ENCODE results near the gene GPR78. TPM values are rescaled to one million over a fixed set of nuclear protein-coding genes. Genes with fewer than 3 reads are reported as not detected.

GPR78 gene
- polyA plus RNA-seq, 1 donor (not counting 4 experiments of a cell fraction or from before 2014, with no cell fraction given) = not detected

DNA sequence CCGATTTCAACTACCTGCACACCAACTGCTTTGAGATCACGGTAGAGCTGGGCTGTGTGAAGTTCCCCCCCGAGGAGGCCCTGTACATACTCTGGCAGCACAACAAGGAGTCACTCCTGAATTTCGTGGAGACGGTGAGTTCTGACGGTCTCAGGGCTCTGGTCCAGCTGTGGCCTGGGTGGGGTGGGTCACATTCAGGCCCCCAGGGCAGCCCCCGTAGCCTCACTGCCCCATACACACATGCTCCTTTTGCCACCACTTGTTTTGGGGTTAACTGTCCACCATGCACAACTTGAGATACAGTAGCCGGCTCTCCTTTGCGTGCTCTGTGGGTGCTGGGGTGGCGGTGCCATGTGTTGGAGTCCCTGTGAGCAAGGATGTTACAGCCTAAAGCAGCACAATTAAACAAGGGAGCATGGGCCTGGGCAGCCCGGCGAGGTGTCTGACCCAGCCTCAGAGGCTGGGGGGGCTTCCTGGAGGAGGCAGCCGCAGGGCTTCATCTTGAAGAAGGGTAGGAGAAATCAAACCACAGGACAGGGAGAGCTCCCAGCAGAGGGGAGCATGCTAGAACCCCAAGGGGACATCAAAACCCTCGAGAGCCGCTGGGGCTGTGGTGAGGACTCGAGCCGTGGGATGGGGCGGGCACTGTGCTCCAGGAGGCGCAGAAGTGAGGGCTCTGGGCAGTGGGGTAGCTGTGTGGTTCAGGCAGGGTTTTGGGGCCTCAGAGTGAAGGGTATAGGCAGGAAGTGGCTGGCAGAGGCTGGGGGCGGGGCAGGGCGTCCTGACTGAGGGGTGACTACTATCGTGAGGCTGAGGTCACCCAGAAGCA, 34.4 kb downstream of the GPR78 start:
- H3K27me3 ChIP-seq (ENCODE audit: control insufficient read depth, extremely low read depth, insufficient read depth, low read length) = no peaks in the 10 kb centered on the region
- DNase-seq (ENCODE audit: low read depth, low spot score) = no peak
- H2AFZ ChIP-seq (ENCODE audit: control insufficient read depth, low read length) = no peak overlapping the region
- dilution Hi-C loops (cut with MboI; ENCODE audit: extremely low pct_ligation_motif_present, low sequenced_read_pairs) = no loop called here
- no peak overlapping the region for H3K9ac ChIP-seq (ENCODE audit: control insufficient read depth, extremely low read depth, insufficient read depth, low read length)
- H3K27ac ChIP-seq (ENCODE audit: control insufficient read depth, insufficient read depth, low read length) = no peak overlapping the region
- no peak overlapping the region for H3K4me3 ChIP-seq (ENCODE audit: control insufficient read depth in 2 of 3, extremely low read depth in 1 of 3, insufficient read depth in 2 of 3, low read depth in 1 of 3, low read length in 3 of 3)
- no peak overlapping the region for H3K4me2 ChIP-seq (ENCODE audit: control insufficient read depth, extremely low read depth, insufficient read depth, low read depth, low read length)
- FAIRE-seq = no peak
- H3K9me3 ChIP-seq (ENCODE audit: control insufficient read depth, low read depth, low read length) = no peaks in the 10 kb centered on the region
- no peaks in the 10 kb centered on the region for H3K9me1 ChIP-seq (ENCODE audit: control insufficient read depth, extremely low read depth, insufficient read depth, low read length)
- no peaks in the 10 kb centered on the region for H3K36me3 ChIP-seq (ENCODE audit: control insufficient read depth in 2 of 2, extremely low read depth in 1 of 2, insufficient read depth in 2 of 2, low read length in 2 of 2)
- no peaks in the 10 kb centered on the region for H4K20me1 ChIP-seq (ENCODE audit: control insufficient read depth, extremely low read depth, insufficient read depth, low read length)
- TF ChIP-seq, protein P1, sequence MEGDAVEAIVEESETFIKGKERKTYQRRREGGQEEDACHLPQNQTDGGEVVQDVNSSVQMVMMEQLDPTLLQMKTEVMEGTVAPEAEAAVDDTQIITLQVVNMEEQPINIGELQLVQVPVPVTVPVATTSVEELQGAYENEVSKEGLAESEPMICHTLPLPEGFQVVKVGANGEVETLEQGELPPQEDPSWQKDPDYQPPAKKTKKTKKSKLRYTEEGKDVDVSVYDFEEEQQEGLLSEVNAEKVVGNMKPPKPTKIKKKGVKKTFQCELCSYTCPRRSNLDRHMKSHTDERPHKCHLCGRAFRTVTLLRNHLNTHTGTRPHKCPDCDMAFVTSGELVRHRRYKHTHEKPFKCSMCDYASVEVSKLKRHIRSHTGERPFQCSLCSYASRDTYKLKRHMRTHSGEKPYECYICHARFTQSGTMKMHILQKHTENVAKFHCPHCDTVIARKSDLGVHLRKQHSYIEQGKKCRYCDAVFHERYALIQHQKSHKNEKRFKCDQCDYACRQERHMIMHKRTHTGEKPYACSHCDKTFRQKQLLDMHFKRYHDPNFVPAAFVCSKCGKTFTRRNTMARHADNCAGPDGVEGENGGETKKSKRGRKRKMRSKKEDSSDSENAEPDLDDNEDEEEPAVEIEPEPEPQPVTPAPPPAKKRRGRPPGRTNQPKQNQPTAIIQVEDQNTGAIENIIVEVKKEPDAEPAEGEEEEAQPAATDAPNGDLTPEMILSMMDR (optimal IDR thresholded peaks at IDR 0.05 in 1 of 3, IDR thresholded peaks at IDR 0.05 in 1 of 3, conservative IDR thresholded peaks at IDR 0.05 in 1 of 3; ENCODE audit: extremely low read depth in 1 of 3, insufficient read depth in 2 of 3, low read length in 3 of 3) = no peak
- TF ChIP-seq EZH2 (IDR thresholded peaks at IDR 0.05; ENCODE audit: low read length) = no peak
- H3K79me2 ChIP-seq (ENCODE audit: control insufficient read depth, insufficient read depth, low read length) = no peaks in the 10 kb centered on the region
- H3K4me1 ChIP-seq (ENCODE audit: control insufficient read depth, extremely low read depth, insufficient read depth, low read length) = no peaks in the 10 kb centered on the region

DNA sequence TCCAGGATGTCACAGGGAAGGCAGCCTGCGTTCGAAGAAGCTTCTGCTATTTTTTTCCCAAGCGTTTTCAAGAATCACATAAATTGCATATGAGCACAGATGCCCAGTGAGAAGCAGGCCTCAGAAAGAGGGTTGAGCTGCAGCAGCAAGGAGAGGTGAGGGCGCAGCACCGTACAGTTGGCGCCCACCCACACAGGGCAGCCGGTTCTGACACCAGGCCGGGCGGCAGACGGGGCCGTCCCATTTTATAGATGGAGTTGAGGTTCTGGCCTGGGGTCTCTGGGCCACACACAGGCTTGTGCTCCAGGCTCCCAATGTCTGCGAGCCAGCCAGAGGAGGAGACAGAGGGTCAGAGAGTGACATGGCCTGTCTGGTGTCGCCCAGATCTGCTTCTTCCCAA, 35.2 kb downstream of the GPR78 start:
- dilution Hi-C loops (cut with MboI; ENCODE audit: extremely low pct_ligation_motif_present, low sequenced_read_pairs) = no loop called here
- Histone ChIP-seq H3K4me1 (ENCODE audit: control insufficient read depth, extremely low read depth, insufficient read depth, low read length) (no peaks in the 10 kb centered on the region), H3K9me1 (ENCODE audit: control insufficient read depth, extremely low read depth, insufficient read depth, low read length) (no peaks in the 10 kb centered on the region)

More for the DNA sequence above, 35.2 kb downstream of the GPR78 start:
- H3K4me2 ChIP-seq (ENCODE audit: control insufficient read depth, extremely low read depth, insufficient read depth, low read depth, low read length) = no peak overlapping the region
- TF ChIP-seq EZH2 (IDR thresholded peaks at IDR 0.05; ENCODE audit: low read length) = no peak
- TF ChIP-seq, protein P1 (optimal IDR thresholded peaks at IDR 0.05 in 1 of 3, IDR thresholded peaks at IDR 0.05 in 1 of 3, conservative IDR thresholded peaks at IDR 0.05 in 1 of 3; ENCODE audit: extremely low read depth in 1 of 3, insufficient read depth in 2 of 3, low read length in 3 of 3) = no peak
- H2AFZ ChIP-seq (ENCODE audit: control insufficient read depth, low read length) = no peak overlapping the region
- no peak overlapping the region for H3K4me3 ChIP-seq (ENCODE audit: control insufficient read depth in 2 of 3, extremely low read depth in 1 of 3, insufficient read depth in 2 of 3, low read depth in 1 of 3, low read length in 3 of 3)
- no peaks in the 10 kb centered on the region for H4K20me1 ChIP-seq (ENCODE audit: control insufficient read depth, extremely low read depth, insufficient read depth, low read length)
- no peaks in the 10 kb centered on the region for H3K9me3 ChIP-seq (ENCODE audit: control insufficient read depth, low read depth, low read length)
- H3K27me3 ChIP-seq (ENCODE audit: control insufficient read depth, extremely low read depth, insufficient read depth, low read length) = no peaks in the 10 kb centered on the region
- DNase-seq (ENCODE audit: low read depth, low spot score) = no peak
- no peak for FAIRE-seq
- no peaks in the 10 kb centered on the region for H3K79me2 ChIP-seq (ENCODE audit: control insufficient read depth, insufficient read depth, low read length)
- no peak overlapping the region for H3K9ac ChIP-seq (ENCODE audit: control insufficient read depth, extremely low read depth, insufficient read depth, low read length)
- H3K36me3 ChIP-seq (ENCODE audit: control insufficient read depth in 2 of 2, extremely low read depth in 1 of 2, insufficient read depth in 2 of 2, low read length in 2 of 2) = no peaks in the 10 kb centered on the region
- H3K27ac ChIP-seq (ENCODE audit: control insufficient read depth, insufficient read depth, low read length) = no peak overlapping the region
